ENCODE measurements around the gene PIEZO2.

PIEZO2 gene

DNA sequence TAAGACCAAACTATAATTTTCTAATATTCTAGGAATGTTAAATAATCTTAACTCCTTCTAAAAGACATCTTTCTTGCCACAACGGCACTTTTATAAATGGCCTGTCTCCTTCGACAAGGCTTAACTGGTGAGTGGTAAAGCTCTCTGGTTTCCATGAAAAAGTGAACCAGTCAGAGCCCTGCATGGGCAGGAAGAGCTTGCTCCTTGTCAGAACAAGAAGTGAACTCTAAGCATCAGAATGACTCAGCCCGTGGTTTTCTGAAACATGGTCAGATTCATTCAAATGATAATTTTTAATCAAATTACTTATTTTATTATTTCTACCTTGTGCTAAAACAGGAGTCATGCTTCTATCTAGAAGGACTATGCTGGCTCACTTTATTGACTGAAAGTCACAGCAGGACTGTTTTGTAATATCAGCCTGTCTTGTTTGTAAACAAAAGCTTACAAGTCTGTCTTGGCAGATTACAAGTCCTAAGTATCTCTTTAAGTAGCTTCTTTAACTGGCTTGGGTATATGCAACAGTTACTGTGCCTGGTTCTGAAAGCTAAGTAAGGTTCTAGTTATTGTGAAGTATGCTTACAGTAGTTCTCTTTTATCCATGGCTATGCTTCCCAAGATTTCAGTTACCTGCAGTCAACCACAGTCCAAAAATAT, 378.2 kb downstream of the PIEZO2 start:
- no peak for DNase-seq

DNA sequence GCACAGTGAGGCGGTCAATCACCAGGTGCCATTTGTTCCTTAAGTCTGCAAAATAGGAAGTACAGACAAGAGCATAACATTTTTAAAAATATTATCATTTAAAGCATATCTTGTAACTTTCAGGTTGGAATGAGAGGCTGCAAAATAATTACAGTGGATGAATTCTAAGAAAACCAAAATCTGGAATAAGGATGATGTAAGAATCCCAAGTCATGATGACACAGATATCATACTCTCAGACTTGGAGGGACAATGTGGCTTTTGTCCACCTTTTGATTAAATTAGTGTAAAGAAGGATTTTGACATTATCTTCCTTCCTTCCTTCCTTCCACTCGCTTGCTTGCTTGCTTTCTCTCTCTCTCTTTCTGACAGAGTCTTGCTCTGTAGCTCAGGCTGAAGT, 379.1 kb downstream of the PIEZO2 start:
- DNase-seq: no peak

DNA sequence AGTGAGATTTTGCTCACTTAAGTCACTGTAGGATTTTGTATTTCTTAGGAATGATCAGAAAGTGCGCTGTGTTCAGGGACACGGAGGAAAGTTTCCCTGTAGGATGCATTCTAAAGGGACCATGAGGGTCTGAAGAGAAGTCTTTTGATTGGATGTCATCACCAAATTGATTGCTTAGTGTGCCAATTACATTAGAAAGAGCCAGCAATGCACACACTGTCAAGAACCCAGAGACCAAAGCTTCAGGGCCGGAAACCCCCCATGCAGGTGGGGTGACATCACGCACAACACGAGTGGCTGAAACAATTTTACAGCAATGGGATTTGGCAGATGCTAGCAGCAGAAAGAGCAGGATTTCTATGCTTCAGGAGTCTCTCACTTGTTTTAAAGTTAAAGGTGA, 381.1 kb downstream of the PIEZO2 start:
- DNase-seq: no peak

GRCh38 chr18:10767658-10768057, 381.7 kb downstream of the PIEZO2 start:
- no peak for DNase-seq

GRCh38 chr18:10760986-10761385, 388.4 kb downstream of the PIEZO2 start:
- no peak for DNase-seq

DNA sequence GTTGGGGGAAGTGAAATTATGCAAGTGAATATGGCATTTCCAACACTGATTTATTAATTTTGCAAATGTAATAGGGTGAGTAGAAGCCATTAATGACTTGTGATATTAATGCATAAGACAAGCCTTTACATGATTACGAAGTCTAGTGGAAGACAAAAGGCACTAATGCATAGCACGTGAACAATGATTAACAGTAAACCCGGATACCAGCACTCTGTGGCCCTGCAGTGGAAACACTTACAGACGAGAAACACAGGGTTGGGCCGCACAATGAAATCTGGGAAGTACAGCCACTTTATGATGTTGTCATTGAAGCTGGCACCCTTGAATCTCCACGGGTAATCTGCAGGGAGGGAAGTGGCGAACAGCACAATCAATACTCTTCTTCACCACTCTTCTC, 390.1 kb downstream of the PIEZO2 start:
- no peak for DNase-seq

DNA sequence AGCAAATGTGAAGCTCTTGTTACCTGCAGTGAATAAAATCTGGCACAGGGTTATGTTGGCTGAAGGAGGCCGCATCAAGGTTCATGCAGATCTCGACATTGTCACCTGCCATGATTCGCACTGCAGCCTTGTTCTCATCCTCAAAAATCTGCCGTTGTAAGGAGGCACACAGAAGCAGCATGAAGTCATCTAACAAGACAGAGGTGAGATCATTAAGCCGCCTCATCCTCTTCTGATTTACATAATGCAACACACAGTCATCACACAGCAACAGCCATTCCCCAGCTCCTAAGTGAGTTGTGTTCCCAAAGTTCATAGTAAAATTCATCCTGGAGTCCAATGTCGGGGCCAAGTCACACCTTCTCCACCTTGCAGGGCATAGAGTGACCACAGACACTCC, 391.4 kb downstream of the PIEZO2 start:
- no peak for DNase-seq

- DNase-seq: no peak
These were observed 392.0 kb downstream of the PIEZO2 start for GRCh38 chr18:10757349-10757748.

- DNase-seq: no peak
These were observed 393.5 kb downstream of the PIEZO2 start for GRCh38 chr18:10755855-10756254.

GRCh38 chr18:10754128-10754527, 395.2 kb downstream of the PIEZO2 start:
- no peak for DNase-seq

GRCh38 chr18:10752382-10752781, 397.0 kb downstream of the PIEZO2 start:
- DNase-seq: no peak

- no peak for DNase-seq
These were observed 397.7 kb downstream of the PIEZO2 start for GRCh38 chr18:10751653-10752052.

- no peak for DNase-seq
These were observed 399.0 kb downstream of the PIEZO2 start for GRCh38 chr18:10750191-10751035.

DNA sequence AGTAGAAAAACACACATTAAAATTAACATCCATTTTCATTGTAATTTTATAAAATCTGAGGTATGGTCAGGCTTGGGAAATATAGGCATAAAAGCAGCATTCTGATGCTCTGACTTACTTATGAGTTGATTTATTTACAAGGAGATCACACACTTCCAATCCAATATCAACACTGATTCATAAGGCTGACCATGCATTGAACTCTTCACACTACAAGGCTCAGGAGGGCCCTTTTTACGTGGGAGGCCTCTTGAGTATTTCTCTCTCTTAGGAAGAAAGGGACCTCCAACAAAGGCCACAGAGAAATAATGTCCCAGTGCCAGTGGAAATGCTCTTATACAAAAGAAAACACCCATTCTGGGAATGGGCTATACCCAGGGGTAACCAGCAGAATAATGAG, 400.7 kb downstream of the PIEZO2 start:
- DNase-seq: no peak

DNA sequence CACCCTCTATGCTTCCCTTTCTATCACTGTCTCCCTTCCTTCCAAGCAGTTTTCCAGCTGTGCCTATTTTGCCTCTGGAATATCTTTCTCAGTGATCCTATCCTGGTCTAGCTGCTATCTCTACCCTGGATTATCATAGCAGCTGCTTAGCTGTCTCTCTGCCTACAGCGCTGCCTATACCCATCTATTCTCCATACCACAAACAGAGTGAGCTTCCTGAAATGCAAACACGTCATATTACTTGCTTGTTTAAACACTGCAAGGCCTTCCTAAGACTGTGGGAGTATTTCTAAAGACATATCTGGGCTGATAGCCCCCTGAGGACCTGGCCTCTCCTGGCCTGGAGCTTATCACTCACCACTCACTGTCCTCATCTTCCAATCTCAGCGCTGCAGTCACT, 403.4 kb downstream of the PIEZO2 start:
- DNase-seq: no peak

GRCh38 chr18:10745219-10745618, 404.1 kb downstream of the PIEZO2 start:
- no peak for DNase-seq

DNA sequence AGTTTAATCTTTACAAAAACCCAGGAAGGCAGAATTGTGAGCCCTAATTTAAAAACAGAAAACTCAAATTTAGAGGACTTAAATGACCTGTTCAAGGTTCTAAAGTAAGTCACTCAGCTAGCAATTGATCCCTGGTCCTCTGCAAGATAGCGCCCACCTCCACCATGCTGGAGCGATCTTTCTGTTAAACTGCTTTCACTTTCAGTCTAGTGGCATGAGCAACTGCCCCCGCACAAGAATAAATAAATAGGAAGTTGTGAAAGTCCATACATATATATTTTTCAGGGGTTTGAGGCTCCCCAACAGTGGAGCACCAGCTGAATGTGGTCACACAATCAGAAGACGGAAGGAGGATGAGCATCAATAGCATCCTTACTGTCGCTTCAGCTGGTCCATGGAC, 405.6 kb downstream of the PIEZO2 start:
- DNase-seq: no peak

DNA sequence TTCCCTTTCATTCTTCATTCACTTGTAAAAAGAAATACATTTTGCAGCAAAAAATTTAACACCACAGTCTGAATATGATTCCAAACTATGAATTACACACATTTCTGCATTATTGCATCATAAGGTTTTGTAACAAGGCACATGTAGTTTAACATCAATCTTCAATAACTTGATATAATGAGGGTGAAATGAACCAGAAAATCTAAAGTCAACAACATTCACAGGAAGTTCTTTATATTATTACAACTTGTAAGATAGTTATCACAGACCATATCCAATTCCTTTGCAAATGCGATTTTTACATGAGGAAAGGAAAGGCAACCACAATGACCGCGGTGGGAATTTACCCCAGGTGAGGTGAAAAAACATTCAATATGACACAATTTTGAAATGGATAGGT, 410.2 kb downstream of the PIEZO2 start:
- no peak for DNase-seq

GRCh38 chr18:10736984-10737383, 412.4 kb downstream of the PIEZO2 start:
- DNase-seq: no peak

DNA sequence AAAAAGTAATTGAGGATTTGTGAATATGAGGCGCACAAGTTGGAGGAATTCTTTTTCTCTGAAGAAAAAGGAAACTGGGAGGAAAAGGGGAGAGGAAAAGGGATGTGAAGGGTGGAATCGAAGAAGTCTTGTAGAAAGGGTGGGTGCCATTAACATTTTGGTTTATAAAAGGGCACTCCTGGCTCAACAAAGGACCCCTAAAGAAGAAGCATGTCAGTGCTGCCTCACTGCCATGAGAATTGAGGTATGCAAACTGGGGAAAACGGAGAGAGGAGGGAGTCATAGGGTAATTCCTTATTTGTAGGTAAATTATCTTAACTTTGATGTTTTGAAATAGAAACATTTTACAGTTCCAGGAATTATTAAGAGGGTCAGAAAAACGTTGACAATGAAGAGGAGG, 416.4 kb downstream of the PIEZO2 start:
- DNase-seq: no peak

GRCh38 chr18:10727477-10727876, 421.9 kb downstream of the PIEZO2 start:
- no peak for DNase-seq

DNA sequence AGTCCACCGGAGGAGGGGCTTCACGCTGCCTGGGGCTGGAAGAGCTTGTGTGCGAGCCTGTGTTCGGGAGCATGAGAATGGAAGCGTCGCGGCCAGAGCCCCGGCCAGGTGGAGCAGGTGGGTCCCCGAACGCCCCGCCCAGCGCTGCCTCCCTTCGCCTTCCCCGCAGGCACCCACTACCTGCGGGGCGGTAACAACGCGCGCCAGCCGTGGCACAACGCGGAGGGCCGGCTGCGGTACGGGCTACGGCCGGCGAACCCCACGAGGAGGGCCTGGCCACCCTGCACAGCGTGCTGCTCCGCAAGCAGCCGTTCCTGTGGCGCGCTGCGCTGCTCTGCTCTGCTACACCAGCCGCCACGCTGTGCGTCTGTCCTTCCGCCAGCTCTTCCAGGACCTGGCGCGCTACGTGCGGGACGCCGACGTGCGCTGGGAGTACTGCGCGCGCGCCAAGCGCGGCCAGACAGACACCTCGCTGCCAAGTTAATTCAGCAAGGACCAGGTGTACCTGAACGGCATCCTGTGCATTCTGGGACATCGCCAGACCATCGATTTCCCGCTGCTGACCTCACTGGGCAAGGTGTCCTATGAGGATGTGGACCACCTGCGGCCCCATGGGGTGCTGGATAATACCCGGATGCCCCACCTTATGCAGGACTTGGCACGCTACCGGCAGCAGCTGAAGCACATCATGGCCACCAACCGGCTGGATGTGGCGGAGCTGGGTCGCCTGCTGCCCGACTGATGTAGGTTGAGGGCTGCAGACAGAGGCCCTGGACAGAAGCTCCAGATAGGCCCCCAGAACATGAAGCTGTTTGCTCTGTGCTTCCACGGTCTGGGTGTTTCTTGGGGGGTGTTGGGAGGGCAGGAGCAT, 422.9 kb downstream of the PIEZO2 start:
- peak; percentile 3 to 61 for DNase-seq

DNA sequence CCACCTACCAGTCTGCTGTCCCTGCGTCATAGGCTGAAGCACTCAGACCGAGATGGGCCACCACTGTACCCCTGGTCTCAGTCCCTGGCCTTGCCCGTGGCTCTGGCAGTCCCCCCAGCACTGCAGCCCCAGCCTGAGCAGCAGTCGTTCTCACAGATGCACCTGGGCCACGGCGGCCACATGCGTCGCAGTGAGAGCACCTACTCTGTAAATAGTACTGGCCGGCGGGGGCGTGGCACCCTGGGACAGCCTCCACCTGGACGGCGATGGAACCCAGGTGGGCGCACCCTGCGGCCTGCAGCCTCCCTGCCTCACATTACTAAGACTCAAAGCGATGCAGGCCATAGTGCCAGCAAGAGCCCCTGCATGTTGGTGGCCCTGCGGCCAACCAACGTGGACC, 424.7 kb downstream of the PIEZO2 start:
- DNase-seq: no peak

DNA sequence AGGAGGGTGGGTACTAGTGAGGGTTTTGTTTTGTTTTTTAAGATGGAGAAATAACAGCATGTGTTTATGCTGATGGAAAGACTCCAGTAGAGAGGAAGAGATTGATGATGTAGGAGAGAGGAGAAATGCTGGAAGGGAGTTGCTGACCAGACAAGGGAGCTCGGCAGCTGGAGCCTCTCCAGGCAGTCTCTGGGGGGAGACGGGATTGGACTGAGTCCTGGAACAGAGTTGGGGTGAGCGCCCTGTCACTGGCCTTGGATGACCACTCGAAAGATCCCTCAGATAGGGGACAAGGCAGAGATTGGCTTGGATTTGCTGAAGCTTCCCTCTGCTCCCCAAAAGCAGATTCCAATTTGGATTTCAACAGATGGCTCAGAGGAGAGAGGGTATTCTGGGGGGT, 425.9 kb downstream of the PIEZO2 start:
- DNase-seq: no peak
